HEK293 (cell line): ENCODE measurements around the gene HIRA.

Experiments
- BCL11B ChIP-seq: fragments of 450-650 bp; formaldehyde crosslinking; IDR thresholded peaks from 2 replicates; pipeline ENCODE4 v1.5.1; 2016; ENCODE audit warnings: low read depth, missing biosample characterization, missing genetic modification characterization
- FEZF1 ChIP-seq: fragments of 450-650 bp; formaldehyde crosslinking; IDR thresholded peaks from 2 replicates; pipeline ENCODE4 v1.5.1; 2016; ENCODE audit warnings: missing biosample characterization, missing genetic modification characterization
- KLF9 ChIP-seq: fragments of 450-650 bp; formaldehyde crosslinking; IDR thresholded peaks from 2 replicates; pipeline ENCODE4 v1.5.1; 2016; ENCODE audit warnings: missing biosample characterization, missing genetic modification characterization, low read depth
- YY2 ChIP-seq: fragments of 450-650 bp; formaldehyde crosslinking; IDR thresholded peaks from 2 replicates; pipeline ENCODE4 v1.5.1; 2016; ENCODE audit warnings: missing biosample characterization, missing genetic modification characterization
- ZFP3 ChIP-seq: fragments of 450-650 bp; formaldehyde crosslinking; IDR thresholded peaks from 2 replicates; pipeline ENCODE4 v1.5.1; 2016; ENCODE audit warnings: low read depth, missing biosample characterization, missing genetic modification characterization
- ZFP37 ChIP-seq: fragments of 450-650 bp; formaldehyde crosslinking; IDR thresholded peaks from 2 replicates; pipeline ENCODE4 v1.5.1; 2016; ENCODE audit warnings: missing biosample characterization, missing genetic modification characterization
- ZNF114 ChIP-seq: fragments of 450-650 bp; formaldehyde crosslinking; IDR thresholded peaks from 2 replicates; pipeline ENCODE4 v1.5.0; 2017; ENCODE audit warnings: missing biosample characterization, missing genetic modification characterization
- ZNF121 ChIP-seq: fragments of 450-650 bp; formaldehyde crosslinking; IDR thresholded peaks from 2 replicates; pipeline ENCODE4 v1.5.1; 2016; ENCODE audit warnings: missing biosample characterization, missing genetic modification characterization
- ZNF16 ChIP-seq: fragments of 450-650 bp; formaldehyde crosslinking; IDR thresholded peaks from 2 replicates; pipeline ENCODE4 v1.5.1; 2016; ENCODE audit warnings: low read depth, missing biosample characterization, missing genetic modification characterization
- ZNF292 ChIP-seq: fragments of 450-650 bp; formaldehyde crosslinking; IDR thresholded peaks from 2 replicates; pipeline ENCODE4 v1.5.1; 2016; ENCODE audit warnings: low read depth, missing biosample characterization, missing genetic modification characterization, borderline replicate concordance
- ZNF311 ChIP-seq: fragments of 450-650 bp; formaldehyde crosslinking; IDR thresholded peaks from 2 replicates; pipeline ENCODE4 v1.5.1; 2017; ENCODE audit warnings: missing biosample characterization, missing genetic modification characterization, borderline replicate concordance
- ZNF335 ChIP-seq: fragments of 450-650 bp; formaldehyde crosslinking; conservative IDR thresholded peaks from 2 replicates; pipeline ENCODE4 v1.5.1; 2016; ENCODE audit warnings: missing biosample characterization, missing genetic modification characterization
- ZNF341 ChIP-seq: fragments of 450-650 bp; formaldehyde crosslinking; IDR thresholded peaks from 2 replicates; pipeline ENCODE4; 2016; ENCODE audit warnings: low read depth, missing biosample characterization, missing genetic modification characterization
- ZNF423 ChIP-seq: fragments of 450-650 bp; formaldehyde crosslinking; IDR thresholded peaks from 2 replicates; pipeline ENCODE4 v1.5.1; 2016; ENCODE audit warnings: missing biosample characterization, missing genetic modification characterization
- ZNF561 ChIP-seq: fragments of 450-650 bp; IDR thresholded peaks from 2 replicates; pipeline ENCODE4 v1.5.1; 2018; ENCODE audit warnings: missing biosample characterization, missing genetic modification characterization, borderline replicate concordance
- ZNF664 ChIP-seq: fragments of 450-650 bp; formaldehyde crosslinking; IDR thresholded peaks from 2 replicates; pipeline ENCODE4 v1.5.1; 2016; ENCODE audit warnings: missing biosample characterization, missing genetic modification characterization
- ZNF670 ChIP-seq: fragments of 450-650 bp; formaldehyde crosslinking; IDR thresholded peaks from 2 replicates; pipeline ENCODE4 v1.5.1; 2016; ENCODE audit warnings: missing biosample characterization, missing genetic modification characterization, low read depth
- ZNF701 ChIP-seq: fragments of 450-650 bp; formaldehyde crosslinking; IDR thresholded peaks from 2 replicates; pipeline ENCODE4 v1.5.1; 2016; ENCODE audit warnings: missing biosample characterization, missing genetic modification characterization
- ZNF768 ChIP-seq: fragments of 450-650 bp; formaldehyde crosslinking; IDR thresholded peaks from 2 replicates; pipeline ENCODE4 v1.5.1; 2018; ENCODE audit warnings: missing biosample characterization, mild to moderate bottlenecking, missing genetic modification characterization
- ZXDB ChIP-seq: fragments of 450-650 bp; formaldehyde crosslinking; IDR thresholded peaks from 2 replicates; pipeline ENCODE4 v1.5.1; 2016; ENCODE audit warnings: missing biosample characterization, missing genetic modification characterization
- TF ChIP-seq, protein P1 (sequence below): fragments of 450-650 bp; formaldehyde crosslinking; IDR thresholded peaks from 2 replicates; pipeline ENCODE4 v1.5.1; 2016; ENCODE audit warnings: missing biosample characterization, missing genetic modification characterization
- TF ChIP-seq, protein P2 (sequence below): fragments of 450-650 bp; formaldehyde crosslinking; IDR thresholded peaks from 2 replicates; pipeline ENCODE4 v1.5.1; 2016; ENCODE audit warnings: missing biosample characterization, missing genetic modification characterization
- TF ChIP-seq, protein P3 (sequence below): fragments of 450-650 bp; formaldehyde crosslinking; IDR thresholded peaks from 2 replicates; pipeline ENCODE4 v1.5.1; 2016; ENCODE audit warnings: missing biosample characterization, missing genetic modification characterization
- TF ChIP-seq, protein P4 (sequence below): fragments of 450-650 bp; formaldehyde crosslinking; optimal IDR thresholded peaks from 2 replicates; pipeline ENCODE3; 2016; ENCODE audit warnings: missing biosample characterization, mild to moderate bottlenecking, missing genetic modification characterization

HIRA gene

GRCh38 chr22:19430890-19431541 is 517 bp downstream of the HIRA start (continued):
- TF ChIP-seq FEZF1 (tag by site-specific recombination) (no peak), KLF9 (no peak), YY2 (tag by site-specific recombination) (no peak), ZNF670 (tag by site-specific recombination) (no peak), ZNF114 (tag by site-specific recombination) (no peak), ZXDB (tag by site-specific recombination) (no peak; the same call in 1 of the 2 replicates), ZNF121 (tag by site-specific recombination) (no peak), BCL11B (0 out of 2 replicates have a peak, but pooled peaks have one; percentile 26), ZNF768 (tag by site-specific recombination) (no peak), ZFP37 (tag by site-specific recombination) (no peak), ZNF561 (tag by site-specific recombination) (no peak), ZNF701 (no peak), ZNF341 (tag by site-specific recombination) (0 out of 2 replicates have a peak, but pooled peaks have one; percentile 1), ZNF311 (tag by site-specific recombination) (no peak), ZNF664 (tag by site-specific recombination) (no peak), ZNF16 (no peak), ZNF335 (tag by site-specific recombination) (peak; percentile 42), ZFP3 (no peak), ZNF292 (tag by site-specific recombination) (no peak), ZNF423 (tag by site-specific recombination) (no peak)
- TF ChIP-seq, protein P1, sequence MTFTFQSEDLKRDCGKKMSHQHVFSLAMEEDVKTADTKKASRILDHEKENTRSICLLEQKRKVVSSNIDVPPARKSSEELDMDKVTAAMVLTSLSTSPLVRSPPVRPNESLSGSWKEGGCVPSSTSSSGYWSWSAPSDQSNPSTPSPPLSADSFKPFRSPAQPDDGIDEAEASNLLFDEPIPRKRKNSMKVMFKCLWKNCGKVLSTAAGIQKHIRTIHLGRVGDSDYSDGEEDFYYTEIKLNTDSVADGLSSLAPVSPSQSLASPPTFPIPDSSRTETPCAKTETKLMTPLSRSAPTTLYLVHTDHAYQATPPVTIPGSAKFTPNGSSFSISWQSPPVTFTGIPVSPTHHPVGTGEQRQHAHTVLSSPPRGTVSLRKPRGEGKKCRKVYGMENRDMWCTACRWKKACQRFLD = no peak
- TF ChIP-seq, protein P2, sequence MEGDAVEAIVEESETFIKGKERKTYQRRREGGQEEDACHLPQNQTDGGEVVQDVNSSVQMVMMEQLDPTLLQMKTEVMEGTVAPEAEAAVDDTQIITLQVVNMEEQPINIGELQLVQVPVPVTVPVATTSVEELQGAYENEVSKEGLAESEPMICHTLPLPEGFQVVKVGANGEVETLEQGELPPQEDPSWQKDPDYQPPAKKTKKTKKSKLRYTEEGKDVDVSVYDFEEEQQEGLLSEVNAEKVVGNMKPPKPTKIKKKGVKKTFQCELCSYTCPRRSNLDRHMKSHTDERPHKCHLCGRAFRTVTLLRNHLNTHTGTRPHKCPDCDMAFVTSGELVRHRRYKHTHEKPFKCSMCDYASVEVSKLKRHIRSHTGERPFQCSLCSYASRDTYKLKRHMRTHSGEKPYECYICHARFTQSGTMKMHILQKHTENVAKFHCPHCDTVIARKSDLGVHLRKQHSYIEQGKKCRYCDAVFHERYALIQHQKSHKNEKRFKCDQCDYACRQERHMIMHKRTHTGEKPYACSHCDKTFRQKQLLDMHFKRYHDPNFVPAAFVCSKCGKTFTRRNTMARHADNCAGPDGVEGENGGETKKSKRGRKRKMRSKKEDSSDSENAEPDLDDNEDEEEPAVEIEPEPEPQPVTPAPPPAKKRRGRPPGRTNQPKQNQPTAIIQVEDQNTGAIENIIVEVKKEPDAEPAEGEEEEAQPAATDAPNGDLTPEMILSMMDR (tag by site-specific recombination) = peak; percentile 83
- TF ChIP-seq, protein P3, sequence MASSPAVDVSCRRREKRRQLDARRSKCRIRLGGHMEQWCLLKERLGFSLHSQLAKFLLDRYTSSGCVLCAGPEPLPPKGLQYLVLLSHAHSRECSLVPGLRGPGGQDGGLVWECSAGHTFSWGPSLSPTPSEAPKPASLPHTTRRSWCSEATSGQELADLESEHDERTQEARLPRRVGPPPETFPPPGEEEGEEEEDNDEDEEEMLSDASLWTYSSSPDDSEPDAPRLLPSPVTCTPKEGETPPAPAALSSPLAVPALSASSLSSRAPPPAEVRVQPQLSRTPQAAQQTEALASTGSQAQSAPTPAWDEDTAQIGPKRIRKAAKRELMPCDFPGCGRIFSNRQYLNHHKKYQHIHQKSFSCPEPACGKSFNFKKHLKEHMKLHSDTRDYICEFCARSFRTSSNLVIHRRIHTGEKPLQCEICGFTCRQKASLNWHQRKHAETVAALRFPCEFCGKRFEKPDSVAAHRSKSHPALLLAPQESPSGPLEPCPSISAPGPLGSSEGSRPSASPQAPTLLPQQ (tag by site-specific recombination) = 0 out of 2 replicates have a peak, but pooled peaks have one; percentile 1
- TF ChIP-seq, protein P4, sequence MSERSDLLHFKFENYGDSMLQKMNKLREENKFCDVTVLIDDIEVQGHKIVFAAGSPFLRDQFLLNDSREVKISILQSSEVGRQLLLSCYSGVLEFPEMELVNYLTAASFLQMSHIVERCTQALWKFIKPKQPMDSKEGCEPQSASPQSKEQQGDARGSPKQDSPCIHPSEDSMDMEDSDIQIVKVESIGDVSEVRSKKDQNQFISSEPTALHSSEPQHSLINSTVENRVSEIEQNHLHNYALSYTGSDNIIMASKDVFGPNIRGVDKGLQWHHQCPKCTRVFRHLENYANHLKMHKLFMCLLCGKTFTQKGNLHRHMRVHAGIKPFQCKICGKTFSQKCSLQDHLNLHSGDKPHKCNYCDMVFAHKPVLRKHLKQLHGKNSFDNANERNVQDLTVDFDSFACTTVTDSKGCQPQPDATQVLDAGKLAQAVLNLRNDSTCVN (tag by site-specific recombination) = peak; percentile 69
